Measurements from ENCODE around the gene IARS2.
A peak's percentile ranks its signal among the peaks of the same experiment; 100 is the strongest.

IARS2 gene

DNA sequence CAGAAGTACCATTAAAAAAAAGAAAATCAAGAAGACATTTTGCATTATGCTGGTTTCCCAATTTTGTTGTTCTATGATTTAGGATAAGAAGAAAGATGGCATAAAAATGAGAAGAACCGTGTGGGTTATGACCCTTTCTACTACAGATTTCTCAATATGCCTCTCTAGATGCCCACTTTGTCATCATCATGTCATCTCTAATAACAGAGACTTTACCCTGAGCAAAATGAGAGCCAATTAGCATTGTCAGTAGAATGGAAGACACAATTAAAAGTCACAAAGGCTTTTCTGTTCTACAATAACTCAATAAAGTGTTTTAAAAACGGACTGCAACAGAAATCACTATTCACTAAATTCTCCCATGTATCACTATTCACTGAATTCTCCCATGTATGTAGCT, 92.8 kb downstream of the IARS2 start:
- H3K4me1 ChIP-seq = no peaks in the 10 kb centered on the region
- peaks cover 13 to 69% (median 22%) of the 10 kb centered on the region in 3 donors for H3K36me3 ChIP-seq
- intact Hi-C loops (cut with DNase I; ENCODE audit: low total_unique reads) = no loop called here
- no peaks in the 10 kb centered on the region for H3K27me3 ChIP-seq
- DNase-seq = no peak
- H3K27ac ChIP-seq = no peak overlapping the region
- H3K9me3 ChIP-seq = no peaks in the 10 kb centered on the region
- no peak overlapping the region for H3K4me3 ChIP-seq
- TF ChIP-seq, protein P1, sequence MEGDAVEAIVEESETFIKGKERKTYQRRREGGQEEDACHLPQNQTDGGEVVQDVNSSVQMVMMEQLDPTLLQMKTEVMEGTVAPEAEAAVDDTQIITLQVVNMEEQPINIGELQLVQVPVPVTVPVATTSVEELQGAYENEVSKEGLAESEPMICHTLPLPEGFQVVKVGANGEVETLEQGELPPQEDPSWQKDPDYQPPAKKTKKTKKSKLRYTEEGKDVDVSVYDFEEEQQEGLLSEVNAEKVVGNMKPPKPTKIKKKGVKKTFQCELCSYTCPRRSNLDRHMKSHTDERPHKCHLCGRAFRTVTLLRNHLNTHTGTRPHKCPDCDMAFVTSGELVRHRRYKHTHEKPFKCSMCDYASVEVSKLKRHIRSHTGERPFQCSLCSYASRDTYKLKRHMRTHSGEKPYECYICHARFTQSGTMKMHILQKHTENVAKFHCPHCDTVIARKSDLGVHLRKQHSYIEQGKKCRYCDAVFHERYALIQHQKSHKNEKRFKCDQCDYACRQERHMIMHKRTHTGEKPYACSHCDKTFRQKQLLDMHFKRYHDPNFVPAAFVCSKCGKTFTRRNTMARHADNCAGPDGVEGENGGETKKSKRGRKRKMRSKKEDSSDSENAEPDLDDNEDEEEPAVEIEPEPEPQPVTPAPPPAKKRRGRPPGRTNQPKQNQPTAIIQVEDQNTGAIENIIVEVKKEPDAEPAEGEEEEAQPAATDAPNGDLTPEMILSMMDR (IDR thresholded peaks at IDR 0.05) = no peak

DNA sequence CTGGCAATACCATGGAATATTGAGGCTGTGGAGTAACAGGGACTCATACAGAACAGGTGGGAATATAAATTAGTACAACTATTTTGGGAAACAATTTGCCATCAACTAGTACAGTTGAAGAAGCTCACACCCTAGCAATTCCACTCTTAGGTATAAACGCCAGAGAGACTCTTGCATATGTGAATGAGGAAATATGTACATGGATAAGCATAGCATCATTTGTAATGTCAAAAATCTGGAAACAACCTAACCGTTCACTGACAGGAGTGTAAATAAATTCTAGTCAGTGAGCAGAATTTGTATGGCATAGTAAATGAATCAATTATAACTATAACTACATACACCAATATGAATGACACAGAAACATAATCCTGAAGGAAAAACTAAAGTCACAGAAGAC, 94.6 kb downstream of the IARS2 start:
- peaks cover 25 to 71% (median 34%) of the 10 kb centered on the region in 3 donors for H3K36me3 ChIP-seq
- DNase-seq = no peak
- no peaks in the 10 kb centered on the region for H3K9me3 ChIP-seq
- TF ChIP-seq, protein P1 (IDR thresholded peaks at IDR 0.05) = no peak
- H3K4me3 ChIP-seq = no peak overlapping the region
- H3K27ac ChIP-seq = no peak overlapping the region
- intact Hi-C loops (cut with DNase I; ENCODE audit: low total_unique reads) = no loop called here
- no peaks in the 10 kb centered on the region for H3K4me1 ChIP-seq
- H3K27me3 ChIP-seq = no peaks in the 10 kb centered on the region

DNA sequence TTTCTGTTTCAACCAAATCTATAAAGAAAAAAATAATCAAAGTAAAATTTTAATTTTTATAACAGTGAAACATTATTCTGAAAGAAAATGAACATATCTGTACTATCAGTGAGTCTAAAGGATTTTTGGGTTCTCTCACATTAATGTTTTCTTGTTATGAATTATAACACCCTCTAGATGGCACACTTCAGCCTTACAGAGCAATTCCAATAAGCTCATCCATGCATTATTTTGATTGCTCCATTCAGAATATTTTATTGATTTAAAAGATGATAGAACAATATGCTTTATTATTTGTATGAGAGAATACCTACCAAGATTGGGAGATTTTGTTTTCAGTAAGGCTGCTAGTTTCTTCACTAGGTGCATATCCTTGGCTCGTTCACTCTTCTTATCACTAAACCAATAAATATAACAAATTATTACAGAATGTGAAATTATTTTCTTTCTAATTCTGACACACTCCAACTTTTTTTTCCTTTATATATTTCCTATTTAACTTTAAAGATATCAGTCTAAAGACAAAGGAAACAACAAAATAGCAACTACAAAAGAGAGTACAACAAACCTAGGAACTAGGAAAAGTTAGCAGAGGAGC, 95.9 kb downstream of the IARS2 start:
- TF ChIP-seq, protein P1 (IDR thresholded peaks at IDR 0.05) = peak in 1 of 2 experiments; percentile 34

DNA sequence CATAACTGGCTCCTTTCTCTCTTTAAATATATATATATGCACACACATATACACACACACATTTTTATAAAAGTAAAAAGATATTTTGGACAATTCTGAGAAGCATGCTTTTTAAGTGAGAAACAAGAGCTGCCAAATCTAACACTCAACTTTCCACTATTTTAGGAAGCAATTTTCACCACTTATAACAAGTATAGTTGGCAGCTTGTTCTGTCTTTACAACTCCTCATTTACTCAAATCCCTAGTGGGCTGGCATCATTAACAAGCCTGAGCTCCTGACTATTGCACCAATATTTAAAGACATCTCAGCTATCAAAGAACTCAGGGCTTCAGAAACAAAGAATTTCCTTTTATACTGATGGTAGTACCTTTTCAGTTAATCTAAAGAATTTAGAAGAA, 101.8 kb downstream of the IARS2 start:
- H3K4me3 ChIP-seq = no peak overlapping the region
- no peaks in the 10 kb centered on the region for H3K9me3 ChIP-seq
- TF ChIP-seq, protein P1 (IDR thresholded peaks at IDR 0.05) = no peak
- DNase-seq = no peak
- intact Hi-C loops (cut with DNase I; ENCODE audit: low total_unique reads) = no loop called here
- H3K27me3 ChIP-seq = no peaks in the 10 kb centered on the region
- peaks cover 45 to 70% (median 45%) of the 10 kb centered on the region in 3 donors for H3K36me3 ChIP-seq
- no peak overlapping the region for H3K27ac ChIP-seq
- H3K4me1 ChIP-seq = no peaks in the 10 kb centered on the region

More for the DNA sequence above, 95.9 kb downstream of the IARS2 start:
- no peak for DNase-seq
- H3K4me1 ChIP-seq = no peaks in the 10 kb centered on the region
- peaks cover 33 to 83% (median 42%) of the 10 kb centered on the region in 3 donors for H3K36me3 ChIP-seq
- H3K4me3 ChIP-seq = no peak overlapping the region
- intact Hi-C loops (cut with DNase I; ENCODE audit: low total_unique reads) = no loop called here
- H3K27me3 ChIP-seq = no peaks in the 10 kb centered on the region
- H3K9me3 ChIP-seq = no peaks in the 10 kb centered on the region
- no peak overlapping the region for H3K27ac ChIP-seq

Measured in tibial artery (tissue), 4 donors.